ENCODE results near the gene SEPTIN6.
A peak's percentile ranks its signal among the peaks of the same experiment; 100 is the strongest.

SEPTIN6 gene

DNA sequence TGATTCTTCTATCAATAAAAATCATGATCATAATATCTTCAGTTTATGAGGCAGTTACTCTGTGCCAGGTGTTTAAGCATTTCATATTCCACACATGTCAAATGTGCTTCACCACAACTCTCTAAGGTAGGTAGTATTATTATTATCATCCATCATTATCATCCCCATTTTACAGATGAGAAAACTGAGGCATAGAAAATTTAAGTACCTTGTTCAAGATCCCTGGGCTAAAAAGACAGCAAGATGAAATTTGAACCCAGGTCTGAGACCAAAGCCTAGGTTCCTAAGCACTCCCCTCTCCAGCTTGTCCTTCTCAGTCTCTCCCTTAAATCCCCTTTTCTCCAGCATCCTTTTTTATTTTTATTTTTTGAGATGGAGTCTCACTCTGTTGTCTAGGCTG is 33.4 kb downstream of the SEPTIN6 start:
- H3K9ac ChIP-seq (ENCODE audit: low read depth in 1 of 2, low read length in 2 of 2): no peak overlapping the region
- no peaks in the 10 kb centered on the region for H3K27me3 ChIP-seq (ENCODE audit: control insufficient read depth in 2 of 2, insufficient read depth in 2 of 2, low read length in 2 of 2)
- H3K4me3 ChIP-seq (ENCODE audit: low read length in 2 of 2): no peak overlapping the region
- no peaks in the 10 kb centered on the region for H3K4me1 ChIP-seq (ENCODE audit: control insufficient read depth in 2 of 2, insufficient read depth in 2 of 2, low read length in 2 of 2)
- no peaks in the 10 kb centered on the region for H3K9me3 ChIP-seq (ENCODE audit: control insufficient read depth in 2 of 2, low read length in 2 of 2)
- no peaks in the 10 kb centered on the region for H3K36me3 ChIP-seq (ENCODE audit: control insufficient read depth in 2 of 2, insufficient read depth in 2 of 2, low read length in 2 of 2)
- no peak overlapping the region for H3K27ac ChIP-seq (ENCODE audit: low read depth in 2 of 2, low read length in 2 of 2)

DNA sequence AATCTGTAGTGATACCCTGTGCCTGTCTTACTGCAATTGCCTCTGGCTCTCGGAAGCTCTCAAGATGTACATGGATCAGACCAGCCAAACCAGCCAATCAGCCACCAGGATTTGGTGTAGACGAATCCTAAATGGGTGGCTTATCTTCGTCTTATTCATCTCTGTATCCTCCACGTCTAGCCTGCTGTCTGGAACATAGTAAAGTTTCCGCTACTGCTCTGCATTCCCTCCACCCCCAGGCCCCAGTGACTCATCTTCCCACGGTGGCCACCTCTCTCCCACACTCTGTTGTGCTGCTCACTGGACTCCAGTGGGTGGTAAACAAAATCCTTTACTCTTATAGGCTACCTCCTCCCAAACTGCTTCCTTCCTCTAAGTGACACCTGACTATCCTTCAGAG is 37.8 kb downstream of the SEPTIN6 start:
- Histone ChIP-seq H3K36me3 (ENCODE audit: control insufficient read depth in 2 of 2, insufficient read depth in 2 of 2, low read length in 2 of 2) (peaks cover 0 to 9% of the 10 kb centered on the region in 2 donors), H3K9ac (ENCODE audit: low read depth in 1 of 2, low read length in 2 of 2) (no peak overlapping the region)

DNA sequence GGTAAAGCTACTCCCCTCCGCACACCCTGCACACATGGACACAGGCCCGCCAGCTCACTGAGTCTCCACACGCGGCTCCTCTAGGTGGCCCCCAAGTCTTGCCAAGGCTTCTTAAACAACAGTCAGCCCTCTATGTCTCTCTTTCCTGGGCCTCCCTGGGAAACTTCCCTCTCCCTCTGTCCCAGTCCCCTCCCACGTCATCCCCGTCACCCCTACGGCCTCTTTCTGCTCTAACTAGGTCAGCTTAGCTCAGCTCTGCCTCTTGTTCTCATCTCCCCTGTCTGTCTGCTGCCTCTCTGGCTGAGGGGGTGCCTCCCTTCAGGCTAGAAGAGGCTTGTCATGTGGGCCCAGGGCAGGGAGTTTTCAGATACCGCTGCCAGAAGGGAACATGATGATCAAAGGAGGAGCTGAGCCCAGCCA is 38.8 kb downstream of the SEPTIN6 start:
- H3K9ac ChIP-seq (ENCODE audit: low read depth in 1 of 2, low read length in 2 of 2): no peak overlapping the region
- no peaks in the 10 kb centered on the region for H3K4me1 ChIP-seq (ENCODE audit: control insufficient read depth in 2 of 2, insufficient read depth in 2 of 2, low read length in 2 of 2)
- peaks cover 0 to 9% of the 10 kb centered on the region in 2 donors for H3K36me3 ChIP-seq (ENCODE audit: control insufficient read depth in 2 of 2, insufficient read depth in 2 of 2, low read length in 2 of 2)
- H3K27me3 ChIP-seq (ENCODE audit: control insufficient read depth in 2 of 2, insufficient read depth in 2 of 2, low read length in 2 of 2): no peaks in the 10 kb centered on the region
- no peak overlapping the region for H3K27ac ChIP-seq (ENCODE audit: low read depth in 2 of 2, low read length in 2 of 2)
- no peaks in the 10 kb centered on the region for H3K9me3 ChIP-seq (ENCODE audit: control insufficient read depth in 2 of 2, low read length in 2 of 2)
- no peak overlapping the region for H3K4me3 ChIP-seq (ENCODE audit: low read length in 2 of 2)

More for the DNA sequence above, 37.8 kb downstream of the SEPTIN6 start:
- Histone ChIP-seq H3K4me3 (ENCODE audit: low read length in 2 of 2) (no peak overlapping the region), H3K27me3 (ENCODE audit: control insufficient read depth in 2 of 2, insufficient read depth in 2 of 2, low read length in 2 of 2) (no peaks in the 10 kb centered on the region), H3K9me3 (ENCODE audit: control insufficient read depth in 2 of 2, low read length in 2 of 2) (no peaks in the 10 kb centered on the region), H3K4me1 (ENCODE audit: control insufficient read depth in 2 of 2, insufficient read depth in 2 of 2, low read length in 2 of 2) (no peaks in the 10 kb centered on the region), H3K27ac (ENCODE audit: low read depth in 2 of 2, low read length in 2 of 2) (no peak overlapping the region)

DNA sequence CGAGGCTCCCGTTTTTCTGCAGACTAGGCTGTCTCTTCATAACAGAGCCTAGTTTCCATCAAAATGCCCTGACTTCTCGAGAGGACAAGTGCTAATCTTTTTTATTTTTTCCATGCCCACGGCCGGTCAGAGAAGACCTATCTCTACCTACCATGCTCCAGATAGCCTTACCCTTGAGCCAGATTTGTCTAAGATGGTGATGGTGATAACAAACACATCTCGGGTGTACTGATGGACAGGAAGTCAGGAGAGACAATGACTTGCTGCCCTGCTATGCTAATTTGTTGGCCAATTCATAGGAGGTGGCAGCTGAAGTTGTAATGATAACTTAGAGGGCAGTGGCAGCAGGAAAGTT is 44.6 kb downstream of the SEPTIN6 start:
- Histone ChIP-seq H3K9me3 (ENCODE audit: control insufficient read depth in 2 of 2, low read length in 2 of 2) (no peaks in the 10 kb centered on the region), H3K27me3 (ENCODE audit: control insufficient read depth in 2 of 2, insufficient read depth in 2 of 2, low read length in 2 of 2) (no peaks in the 10 kb centered on the region)

DNA sequence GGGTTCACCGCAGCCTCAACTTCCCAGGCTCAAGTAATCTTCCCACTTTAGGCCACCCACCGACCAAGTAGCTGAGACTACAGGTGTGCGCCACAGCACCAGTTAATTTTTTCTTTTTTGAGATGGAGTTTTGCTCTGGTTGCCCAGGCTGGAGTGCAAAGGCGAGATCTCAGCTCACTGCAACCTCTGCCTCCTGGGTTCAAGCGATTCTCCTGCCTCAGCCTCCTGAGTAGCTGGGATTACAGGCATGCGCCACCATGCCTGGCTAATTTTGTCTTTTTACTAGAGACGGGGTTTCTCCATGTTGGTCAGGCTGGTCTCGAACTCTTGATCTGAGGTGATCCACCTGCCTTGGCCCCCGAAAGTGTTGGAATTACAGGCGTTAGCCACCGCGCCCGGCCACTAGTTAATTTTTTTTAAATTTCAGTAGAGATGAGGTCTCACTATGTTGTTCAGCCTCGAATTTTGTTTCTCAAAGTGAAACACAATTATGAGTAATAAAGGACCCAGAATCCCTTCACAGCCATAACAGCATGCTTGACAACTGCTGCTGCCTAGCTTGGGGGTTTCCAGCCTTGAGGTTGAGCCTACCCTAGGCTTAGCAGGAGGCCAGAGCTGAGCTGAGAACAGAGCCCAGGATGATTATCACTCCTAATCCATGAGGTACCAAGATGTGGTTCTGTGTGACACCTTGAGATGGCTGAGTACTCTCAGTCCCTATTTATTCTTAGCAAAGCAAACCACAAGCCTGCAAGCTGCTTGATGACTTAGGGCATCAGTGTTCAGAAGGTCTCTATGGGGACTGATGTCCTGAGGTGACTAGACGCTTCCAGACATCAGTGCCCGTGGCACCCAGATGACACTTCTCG is 45.2 kb downstream of the SEPTIN6 start:
- H3K9me3 ChIP-seq (ENCODE audit: control insufficient read depth in 2 of 2, low read length in 2 of 2): no peaks in the 10 kb centered on the region
- H3K36me3 ChIP-seq (ENCODE audit: control insufficient read depth in 2 of 2, insufficient read depth in 2 of 2, low read length in 2 of 2): peaks cover 0 to 7% of the 10 kb centered on the region in 2 donors
- no peaks in the 10 kb centered on the region for H3K27me3 ChIP-seq (ENCODE audit: control insufficient read depth in 2 of 2, insufficient read depth in 2 of 2, low read length in 2 of 2)
- no peak overlapping the region for H3K4me3 ChIP-seq (ENCODE audit: low read length in 2 of 2)
- H3K27ac ChIP-seq (ENCODE audit: low read depth in 2 of 2, low read length in 2 of 2): no peak overlapping the region
- no peaks in the 10 kb centered on the region for H3K4me1 ChIP-seq (ENCODE audit: control insufficient read depth in 2 of 2, insufficient read depth in 2 of 2, low read length in 2 of 2)
- H3K9ac ChIP-seq (ENCODE audit: low read depth in 1 of 2, low read length in 2 of 2): no peak overlapping the region

More for the DNA sequence above, 44.6 kb downstream of the SEPTIN6 start:
- no peak overlapping the region for H3K9ac ChIP-seq (ENCODE audit: low read depth in 1 of 2, low read length in 2 of 2)
- no peak overlapping the region for H3K4me3 ChIP-seq (ENCODE audit: low read length in 2 of 2)
- H3K27ac ChIP-seq (ENCODE audit: low read depth in 2 of 2, low read length in 2 of 2): peak overlapping the region in 1 of 2 donors; percentile 31
- peaks cover 0 to 8% of the 10 kb centered on the region in 2 donors for H3K36me3 ChIP-seq (ENCODE audit: control insufficient read depth in 2 of 2, insufficient read depth in 2 of 2, low read length in 2 of 2)
- H3K4me1 ChIP-seq (ENCODE audit: control insufficient read depth in 2 of 2, insufficient read depth in 2 of 2, low read length in 2 of 2): no peaks in the 10 kb centered on the region

DNA sequence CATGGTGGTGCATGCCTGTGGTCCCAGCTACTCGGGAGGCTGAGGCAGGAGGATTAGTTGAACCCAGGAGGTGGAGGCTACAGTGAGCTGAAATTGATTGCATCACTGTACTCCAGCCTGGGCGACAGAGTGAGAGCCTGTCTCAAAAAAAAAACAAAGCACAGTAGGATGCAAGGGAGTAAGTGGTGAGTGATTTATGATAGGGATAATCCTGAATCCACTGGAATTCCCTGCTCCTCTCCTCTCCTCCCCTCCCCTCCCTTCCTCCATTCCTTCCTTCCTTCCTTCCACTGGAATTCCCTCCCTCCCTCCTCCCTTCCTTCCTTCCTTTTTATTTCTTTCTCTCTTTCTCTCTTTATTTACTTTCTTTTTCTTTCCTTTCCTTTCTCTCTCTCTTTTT is 45.9 kb downstream of the SEPTIN6 start:
- no peak overlapping the region for H3K27ac ChIP-seq (ENCODE audit: low read depth in 2 of 2, low read length in 2 of 2)
- no peak overlapping the region for H3K4me3 ChIP-seq (ENCODE audit: low read length in 2 of 2)
- H3K4me1 ChIP-seq (ENCODE audit: control insufficient read depth in 2 of 2, insufficient read depth in 2 of 2, low read length in 2 of 2): no peaks in the 10 kb centered on the region

DNA sequence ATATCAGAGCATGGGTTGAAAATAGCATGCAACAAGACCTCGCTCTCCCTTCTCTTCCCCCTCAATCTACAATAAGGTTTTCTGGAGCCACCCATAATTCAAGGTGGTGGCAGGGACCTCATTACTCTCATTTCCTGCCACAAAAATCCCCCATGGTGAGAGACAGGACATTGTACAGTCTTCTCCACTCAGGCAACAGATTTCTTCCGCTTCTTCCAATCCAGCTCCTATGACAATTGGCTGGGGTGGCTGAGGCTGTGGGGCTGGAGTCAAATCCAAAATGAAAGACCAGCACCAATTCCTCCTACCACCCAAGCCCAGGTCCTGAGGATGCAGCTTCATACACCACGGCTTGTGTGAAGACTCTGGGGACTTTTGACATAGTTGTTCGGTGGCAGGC is 46.5 kb downstream of the SEPTIN6 start:
- H3K9ac ChIP-seq (ENCODE audit: low read depth in 1 of 2, low read length in 2 of 2): no peak overlapping the region
- H3K27ac ChIP-seq (ENCODE audit: low read depth in 2 of 2, low read length in 2 of 2): no peak overlapping the region
- no peaks in the 10 kb centered on the region for H3K4me1 ChIP-seq (ENCODE audit: control insufficient read depth in 2 of 2, insufficient read depth in 2 of 2, low read length in 2 of 2)
- H3K27me3 ChIP-seq (ENCODE audit: control insufficient read depth in 2 of 2, insufficient read depth in 2 of 2, low read length in 2 of 2): no peaks in the 10 kb centered on the region
- peaks cover 0 to 4% of the 10 kb centered on the region in 2 donors for H3K36me3 ChIP-seq (ENCODE audit: control insufficient read depth in 2 of 2, insufficient read depth in 2 of 2, low read length in 2 of 2)
- no peaks in the 10 kb centered on the region for H3K9me3 ChIP-seq (ENCODE audit: control insufficient read depth in 2 of 2, low read length in 2 of 2)
- no peak overlapping the region for H3K4me3 ChIP-seq (ENCODE audit: low read length in 2 of 2)

More for the DNA sequence above, 45.9 kb downstream of the SEPTIN6 start:
- H3K27me3 ChIP-seq (ENCODE audit: control insufficient read depth in 2 of 2, insufficient read depth in 2 of 2, low read length in 2 of 2): no peaks in the 10 kb centered on the region
- no peaks in the 10 kb centered on the region for H3K9me3 ChIP-seq (ENCODE audit: control insufficient read depth in 2 of 2, low read length in 2 of 2)
- no peak overlapping the region for H3K9ac ChIP-seq (ENCODE audit: low read depth in 1 of 2, low read length in 2 of 2)
- peaks cover 0 to 4% of the 10 kb centered on the region in 2 donors for H3K36me3 ChIP-seq (ENCODE audit: control insufficient read depth in 2 of 2, insufficient read depth in 2 of 2, low read length in 2 of 2)

DNA sequence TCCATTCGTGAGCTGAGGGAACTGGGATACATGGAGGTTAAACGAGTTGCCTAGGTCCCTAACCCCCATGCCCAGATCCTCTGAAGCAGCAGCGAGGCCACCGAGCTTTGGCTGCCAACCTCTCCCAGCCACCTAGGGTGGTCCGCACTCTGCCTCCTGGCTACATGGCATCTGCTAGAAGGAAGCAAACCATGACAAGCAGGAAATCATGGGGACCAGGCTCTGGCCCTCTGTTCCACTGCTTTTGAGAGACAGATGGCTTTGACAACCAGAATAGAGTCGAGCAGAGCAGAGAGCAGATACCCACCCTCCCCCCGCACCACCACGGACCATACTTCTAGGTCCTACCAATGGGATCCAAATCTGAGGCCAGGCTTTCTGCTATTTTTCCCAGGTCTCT is 49.3 kb downstream of the SEPTIN6 start:
- H3K4me1 ChIP-seq (ENCODE audit: control insufficient read depth in 2 of 2, insufficient read depth in 2 of 2, low read length in 2 of 2): no peaks in the 10 kb centered on the region
- H3K4me3 ChIP-seq (ENCODE audit: low read length in 2 of 2): no peak overlapping the region
- no peak overlapping the region for H3K9ac ChIP-seq (ENCODE audit: low read depth in 1 of 2, low read length in 2 of 2)
- H3K9me3 ChIP-seq (ENCODE audit: control insufficient read depth in 2 of 2, low read length in 2 of 2): no peaks in the 10 kb centered on the region
- H3K27ac ChIP-seq (ENCODE audit: low read depth in 2 of 2, low read length in 2 of 2): no peak overlapping the region
- H3K36me3 ChIP-seq (ENCODE audit: control insufficient read depth in 2 of 2, insufficient read depth in 2 of 2, low read length in 2 of 2): peaks cover 0 to 4% of the 10 kb centered on the region in 2 donors
- H3K27me3 ChIP-seq (ENCODE audit: control insufficient read depth in 2 of 2, insufficient read depth in 2 of 2, low read length in 2 of 2): no peaks in the 10 kb centered on the region

Measured in mucosa of rectum (tissue), 2 donors.